Esophagus muscularis mucosa (tissue), 4 donors: Measurements from ENCODE around the gene EPHB2. TPM values are rescaled to one million over a fixed set of nuclear protein-coding genes. Genes with fewer than 3 reads are reported as not detected.
"Not testable (repeated sequence)": the region's sequence is repeated elsewhere in the genome, so short reads cannot be mapped to it uniquely, and the experiment has no call there.

Experiments
- DNase-seq: peaks from one replicate; pipeline ENCODE4 v3.0.0-alpha.2; 2017; ENCODE audit errors: extremely low spot score
- H3K27ac ChIP-seq, 4 donors: fragments of 200-600 bp; sonication (generic); replicated peaks in 1 of 4; 1 replicate in 3 of 4; 2 replicates in 1 of 4; pipeline ENCODE4 v1.5.1; 2016 to 2019; ENCODE audit warnings: mild to moderate bottlenecking in 1 of 4
- H3K27me3 ChIP-seq, 4 donors: fragments of 200-600 bp; sonication (generic); one replicate each; pipeline versions ENCODE4 v1.5.1 to v1.6.0; 2016 to 2019
- H3K36me3 ChIP-seq, 4 donors: fragments of 200-600 bp; sonication (generic); one replicate each; pipeline ENCODE4 v1.5.1; 2016 to 2019
- H3K4me1 ChIP-seq, 4 donors: fragments of 200-600 bp; sonication (generic); one replicate each; pipeline ENCODE4 v1.5.1; 2016 to 2019
- H3K4me3 ChIP-seq, 4 donors: fragments of 200-600 bp; sonication (generic); 1 replicate in 2 of 4; 2 replicates in 2 of 4; pipeline ENCODE4 v1.5.1; 2016 to 2019; ENCODE audit warnings: mild to moderate bottlenecking in 4 of 4, moderate library complexity in 1 of 4
- H3K9me3 ChIP-seq, 4 donors: fragments of 200-600 bp; sonication (generic); 1 replicate in 3 of 4; 2 replicates in 1 of 4; pipeline ENCODE4 v1.5.1; 2016 to 2019
- EP300 ChIP-seq: sonication (generic); formaldehyde crosslinking; IDR thresholded peaks from one replicate; pipeline ENCODE4 v1.6.1; 2017; ENCODE audit warnings: antibody characterized with exemption
- POLR2A ChIP-seq: fragments of 450-650 bp; IDR thresholded peaks from one replicate; pipeline ENCODE4 v1.6.1; 2017; ENCODE audit warnings: antibody characterized with exemption, moderate library complexity, mild to moderate bottlenecking, low read depth
- POLR2AphosphoS5 ChIP-seq, 2 donors: sonication (generic); formaldehyde crosslinking; IDR thresholded peaks; one replicate each; pipeline ENCODE4 v1.6.1; 2017; ENCODE audit warnings: antibody characterized with exemption in 2 of 2
- WGBS: methylation state at CpG from one replicate; pipeline ENCODE4 v1.1.5; 2018; 5-methylcytosine and 5-hydroxymethylcytosine counted together
- intact Hi-C: fragments of 100-400 bp; cut with DNase I; formaldehyde crosslinking; loops from one replicate; pipeline ENCODE4 v1.15.1; 2023
- total RNA-seq, 4 donors: library from RNA; depleted of rRNA; stranded (reverse); fragments of >200 nt; gene quantifications; one replicate each; pipeline versions ENCODE4 v1.1.0 to v1.2.1, GENCODE V29; 2016
- TF ChIP-seq, protein P1 (sequence below), 3 experiments: fragments of 200-600 bp in 2 of 3; fragments of 450-650 bp in 1 of 3; sonication (generic) in 2 of 3; IDR thresholded peaks; one replicate each; pipeline ENCODE4 v1.5.1; 2017 to 2019; ENCODE audit warnings: antibody characterized with exemption in 3 of 3, mild to moderate bottlenecking in 2 of 3, moderate library complexity in 1 of 3

Gene EPHB2
- total RNA-seq, 4 donors from 2014 or later = 1.5 to 3.3 (median 1.9) TPM

DNA sequence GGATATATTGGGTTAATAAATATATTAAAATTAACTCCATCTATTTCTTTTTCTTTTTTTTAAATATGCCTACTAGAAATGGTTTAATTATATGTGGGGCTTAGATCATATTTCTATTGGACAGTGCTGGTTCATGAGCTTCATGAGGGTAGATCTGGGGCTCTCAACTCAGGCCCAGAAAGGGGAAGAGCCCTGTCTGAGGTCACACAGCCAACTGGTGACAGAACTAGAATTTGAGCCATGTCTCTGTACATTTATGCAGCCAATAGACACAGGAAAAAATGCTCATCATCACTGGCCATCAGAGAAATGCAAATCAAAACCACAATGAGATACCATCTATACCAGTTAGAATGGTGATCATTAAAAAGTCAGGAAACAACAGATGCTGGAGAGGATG lies 5.1 kb upstream of the EPHB2 start:
- H3K27me3 ChIP-seq = peaks cover 0 to 22% (median 0%) of the 10 kb centered on the region in 4 donors
- TF ChIP-seq, protein P1, sequence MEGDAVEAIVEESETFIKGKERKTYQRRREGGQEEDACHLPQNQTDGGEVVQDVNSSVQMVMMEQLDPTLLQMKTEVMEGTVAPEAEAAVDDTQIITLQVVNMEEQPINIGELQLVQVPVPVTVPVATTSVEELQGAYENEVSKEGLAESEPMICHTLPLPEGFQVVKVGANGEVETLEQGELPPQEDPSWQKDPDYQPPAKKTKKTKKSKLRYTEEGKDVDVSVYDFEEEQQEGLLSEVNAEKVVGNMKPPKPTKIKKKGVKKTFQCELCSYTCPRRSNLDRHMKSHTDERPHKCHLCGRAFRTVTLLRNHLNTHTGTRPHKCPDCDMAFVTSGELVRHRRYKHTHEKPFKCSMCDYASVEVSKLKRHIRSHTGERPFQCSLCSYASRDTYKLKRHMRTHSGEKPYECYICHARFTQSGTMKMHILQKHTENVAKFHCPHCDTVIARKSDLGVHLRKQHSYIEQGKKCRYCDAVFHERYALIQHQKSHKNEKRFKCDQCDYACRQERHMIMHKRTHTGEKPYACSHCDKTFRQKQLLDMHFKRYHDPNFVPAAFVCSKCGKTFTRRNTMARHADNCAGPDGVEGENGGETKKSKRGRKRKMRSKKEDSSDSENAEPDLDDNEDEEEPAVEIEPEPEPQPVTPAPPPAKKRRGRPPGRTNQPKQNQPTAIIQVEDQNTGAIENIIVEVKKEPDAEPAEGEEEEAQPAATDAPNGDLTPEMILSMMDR (IDR thresholded peaks at IDR 0.05) = no peak
- TF ChIP-seq EP300 (no peak), POLR2A (no peak), POLR2AphosphoS5 (IDR thresholded peaks at IDR 0.05) (no peak)
- intact Hi-C loops = loop anchor here (2.0 kb wide), 1 partner anchor 225 kb away; no protein-coding TSS in a partner anchor
- no peak for DNase-seq
- H3K27ac ChIP-seq = no peak overlapping the region
- no peaks in the 10 kb centered on the region for H3K9me3 ChIP-seq
- H3K4me1 ChIP-seq = peaks cover 6 to 10% (median 9%) of the 10 kb centered on the region in 4 donors
- no peak overlapping the region for H3K4me3 ChIP-seq
- H3K36me3 ChIP-seq = no peaks in the 10 kb centered on the region

DNA sequence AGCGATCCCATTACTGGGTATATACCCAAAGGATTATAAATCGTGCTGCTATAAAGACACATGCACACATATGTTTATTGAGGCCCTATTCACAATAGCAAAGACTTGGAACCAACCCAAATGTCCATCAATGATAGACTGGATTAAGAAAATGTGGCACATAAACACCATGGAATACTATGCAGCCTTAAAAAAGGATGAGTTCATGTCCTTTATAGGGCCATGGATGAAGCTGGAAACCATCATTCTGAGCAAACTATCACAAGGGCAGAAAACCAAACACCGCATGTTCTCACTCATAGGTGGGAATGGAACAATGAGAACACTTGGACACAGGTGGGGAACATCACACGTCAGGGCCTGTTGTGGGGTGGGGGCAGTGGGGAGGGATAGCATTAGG lies 4.5 kb upstream of the EPHB2 start:
- WGBS = 95% methylated on average over 4 of the region's 4 CpGs
- H3K27ac ChIP-seq, intact Hi-C loops, H3K36me3 ChIP-seq, H3K9me3 ChIP-seq, H3K4me3 ChIP-seq, DNase-seq: not testable (repeated sequence)
- peaks cover 0 to 23% (median 0%) of the 10 kb centered on the region in 4 donors for H3K27me3 ChIP-seq
- H3K4me1 ChIP-seq = peaks cover 6 to 10% (median 10%) of the 10 kb centered on the region in 4 donors

DNA sequence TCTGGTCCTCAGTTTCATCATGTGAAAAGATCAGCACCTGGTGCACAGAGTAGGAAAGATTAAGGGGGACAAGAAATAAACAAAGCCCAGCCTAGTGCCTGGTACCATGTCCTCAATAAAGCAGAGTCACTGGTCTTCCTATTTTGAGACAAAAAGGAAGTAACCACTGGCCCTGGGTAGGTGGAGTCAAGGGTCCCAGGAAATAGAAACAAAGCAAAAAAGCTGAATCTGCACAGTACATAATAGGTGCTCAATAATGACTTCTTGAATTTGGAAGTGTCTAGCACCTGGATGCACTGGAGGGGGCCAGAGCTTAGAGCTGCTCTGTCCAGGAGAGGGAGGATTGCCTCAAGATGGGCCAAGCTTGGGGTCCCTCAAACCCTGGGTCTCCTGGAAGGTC lies 1.9 kb upstream of the EPHB2 start:
- H3K9me3 ChIP-seq = no peaks in the 10 kb centered on the region
- peaks cover 4 to 50% (median 11%) of the 10 kb centered on the region in 4 donors for H3K27me3 ChIP-seq
- no peak overlapping the region for H3K4me3 ChIP-seq
- H3K36me3 ChIP-seq = no peaks in the 10 kb centered on the region
- H3K27ac ChIP-seq = no peak overlapping the region
- TF ChIP-seq, protein P1 (IDR thresholded peaks at IDR 0.05) = no peak
- TF ChIP-seq POLR2AphosphoS5 (IDR thresholded peaks at IDR 0.05) = no peak
- TF ChIP-seq POLR2A = no peak
- no peak for TF ChIP-seq EP300
- no peak for DNase-seq
- peaks cover 13 to 25% (median 21%) of the 10 kb centered on the region in 4 donors for H3K4me1 ChIP-seq
- intact Hi-C loops = no loop called here

DNA sequence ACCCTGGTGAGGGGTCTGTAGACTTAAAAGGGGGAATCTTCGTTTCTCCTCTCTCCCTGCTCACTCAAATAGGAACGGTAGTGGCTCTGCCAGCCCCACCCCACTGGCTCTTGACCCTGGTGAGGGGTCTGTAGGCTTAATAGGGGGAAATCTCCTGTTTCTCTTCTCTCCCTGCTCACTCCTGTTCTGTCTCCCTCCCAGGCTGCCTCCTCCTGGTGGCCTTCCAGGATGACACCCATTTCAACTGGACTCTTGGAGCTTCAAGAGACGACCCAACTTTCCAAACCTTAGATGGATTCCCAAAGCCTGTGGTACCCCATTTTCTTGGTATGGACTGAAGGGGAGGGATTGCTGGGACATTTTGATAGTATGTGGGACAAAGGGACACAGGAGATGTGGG lies 1.4 kb upstream of the EPHB2 start:
- WGBS = 83% methylated on average over 3 of the region's 3 CpGs
- H3K36me3 ChIP-seq = no peaks in the 10 kb centered on the region
- DNase-seq = no peak
- H3K4me3 ChIP-seq = no peak overlapping the region
- H3K27me3 ChIP-seq = peaks cover 4 to 55% (median 11%) of the 10 kb centered on the region in 4 donors
- no peak overlapping the region for H3K27ac ChIP-seq
- no peaks in the 10 kb centered on the region for H3K9me3 ChIP-seq
- H3K4me1 ChIP-seq = peaks cover 13 to 25% (median 21%) of the 10 kb centered on the region in 4 donors
- no peak for TF ChIP-seq EP300
- TF ChIP-seq POLR2A = no peak
- TF ChIP-seq POLR2AphosphoS5 (IDR thresholded peaks at IDR 0.05) = no peak
- TF ChIP-seq, protein P1 (IDR thresholded peaks at IDR 0.05) = no peak
- intact Hi-C loops = no loop called here

DNA sequence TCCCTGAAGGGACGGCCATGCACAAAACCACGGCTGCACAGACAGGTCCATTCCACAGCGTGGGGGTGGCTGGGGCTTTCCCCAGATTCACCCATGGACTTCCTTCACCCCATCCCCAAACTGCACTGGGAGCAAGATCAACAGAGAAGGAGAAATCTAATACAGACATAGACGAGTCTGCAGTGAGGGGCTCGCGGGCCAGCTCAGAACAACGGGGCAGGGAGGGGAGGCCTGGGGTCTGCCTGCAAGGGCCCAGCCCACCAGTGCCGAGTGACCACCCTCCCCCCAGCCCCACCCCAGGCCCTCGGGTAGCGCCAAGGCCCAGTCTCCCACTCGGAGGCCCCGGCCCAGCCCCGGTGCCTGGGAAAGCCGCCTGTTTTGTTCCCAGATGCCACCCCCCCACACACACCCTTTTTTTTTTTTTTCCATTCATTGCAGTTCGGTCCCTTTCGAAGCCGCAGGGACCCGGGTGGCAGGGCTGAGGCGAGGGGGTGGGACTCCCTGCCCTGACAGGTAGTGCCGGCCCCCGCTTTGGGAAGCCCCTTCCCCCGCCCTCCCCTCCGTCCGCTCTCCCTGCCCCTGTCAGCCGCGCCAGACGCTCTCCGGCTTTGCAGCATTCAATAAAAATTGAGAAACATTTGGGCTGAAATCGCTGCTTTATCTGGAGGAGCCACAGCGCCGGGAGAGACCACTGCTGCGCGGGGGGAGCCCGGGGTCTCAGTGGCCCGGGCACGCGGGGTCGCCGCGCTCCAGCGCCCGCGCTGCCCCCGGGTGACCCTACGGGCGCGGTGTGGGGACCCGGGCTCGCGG lies 543 bp upstream of the EPHB2 start:
- Histone ChIP-seq H3K27me3 (peaks cover 4 to 60% (median 11%) of the 10 kb centered on the region in 4 donors), H3K4me1 (peaks cover 13 to 25% (median 21%) of the 10 kb centered on the region in 4 donors), H3K9me3 (no peaks in the 10 kb centered on the region), H3K36me3 (no peaks in the 10 kb centered on the region), H3K27ac (no peak overlapping the region), H3K4me3 (peak overlapping the region; percentile 50 to 64 (median 52))
- no peak for TF ChIP-seq POLR2AphosphoS5 (IDR thresholded peaks at IDR 0.05)
- TF ChIP-seq, protein P1 (IDR thresholded peaks at IDR 0.05) = no peak
- no peak for TF ChIP-seq POLR2A
- DNase-seq = no peak
- 5% methylated on average over 33 of the region's 50 CpGs for WGBS
- intact Hi-C loops = no loop called here
